Stromal cell of bone marrow (primary cell): Measurements from ENCODE around the gene MINDY4.

Experiments used
- DNase-seq: peaks from one replicate; pipeline ENCODE4 v3.0.0-alpha.2; 2012; ENCODE audit warnings: low read depth

MINDY4 gene

GRCh38 chr7:30931929-30932540 lies 160.8 kb downstream of the MINDY4 start:
- no peak for DNase-seq

GRCh38 chr7:30932562-30932961 lies 161.3 kb downstream of the MINDY4 start:
- DNase-seq = no peak

- no peak for DNase-seq
Measured at GRCh38 chr7:30933124-30933974, 162.1 kb downstream of the MINDY4 start.

GRCh38 chr7:30934225-30934624 lies 163.0 kb downstream of the MINDY4 start:
- no peak for DNase-seq

GRCh38 chr7:30934732-30935568 lies 163.7 kb downstream of the MINDY4 start:
- no peak for DNase-seq

GRCh38 chr7:30935569-30935877 lies 164.3 kb downstream of the MINDY4 start:
- DNase-seq = no peak

- no peak for DNase-seq
Measured at GRCh38 chr7:30936650-30937245, 165.5 kb downstream of the MINDY4 start.

- no peak for DNase-seq
Measured at GRCh38 chr7:30937416-30937815, 166.2 kb downstream of the MINDY4 start.

GRCh38 chr7:30938435-30939316 lies 167.5 kb downstream of the MINDY4 start:
- DNase-seq = peak; percentile 19

GRCh38 chr7:30941582-30942323 lies 170.5 kb downstream of the MINDY4 start:
- no peak for DNase-seq
